ENCODE results near the gene HBZ.
A peak's percentile ranks its signal among the peaks of the same experiment; 100 is the strongest.
"Not testable (repeated sequence)": the region's sequence is repeated elsewhere in the genome, so short reads cannot be mapped to it uniquely, and the experiment has no call there.

The HBZ gene

DNA sequence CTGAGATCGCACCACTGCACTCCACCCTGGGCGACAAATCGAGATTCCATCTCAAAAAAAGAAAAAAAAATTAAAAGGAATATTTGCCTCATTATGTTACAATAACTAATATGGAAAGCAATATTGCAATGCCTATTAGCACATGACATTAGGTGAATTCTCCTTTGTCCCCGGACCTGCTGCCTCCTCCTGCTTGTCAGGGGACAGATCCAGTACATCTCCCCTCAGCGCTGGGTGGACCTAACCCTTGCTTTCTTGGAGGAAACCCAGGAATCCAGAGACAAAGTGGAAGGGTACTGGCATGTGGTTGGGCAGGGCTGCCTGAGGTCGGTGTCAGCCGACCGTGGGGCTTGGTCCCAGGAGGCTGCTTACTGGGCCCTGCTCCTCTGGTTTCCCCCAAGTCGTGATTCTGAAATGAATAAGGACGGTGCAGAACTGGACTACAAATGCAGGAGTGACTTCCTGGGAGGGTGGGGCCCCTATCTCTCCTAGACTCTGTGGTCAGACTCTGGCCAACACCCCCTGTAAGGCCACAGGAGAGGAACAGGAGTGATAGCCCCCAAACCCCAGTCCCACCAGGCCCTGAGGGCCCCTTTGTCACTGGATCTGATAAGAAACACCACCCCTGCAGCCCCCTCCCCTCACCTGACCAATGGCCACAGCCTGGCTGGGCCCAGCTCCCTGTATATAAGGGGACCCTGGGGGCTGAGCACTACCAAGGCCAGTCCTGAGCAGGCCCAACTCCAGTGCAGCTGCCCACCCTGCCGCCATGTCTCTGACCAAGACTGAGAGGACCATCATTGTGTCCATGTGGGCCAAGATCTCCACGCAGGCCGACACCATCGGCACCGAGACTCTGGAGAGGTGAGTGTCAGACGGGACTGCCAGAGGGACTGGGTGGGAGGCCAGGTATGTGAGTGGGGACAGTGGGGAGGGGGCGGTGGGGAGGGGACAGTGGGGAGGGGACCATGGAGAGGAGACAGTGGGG, at the start of gene HBZ:
Gene HBZ (plus strand): TSS at position 504 of the 988 bp plus-strand sequence. CDS start 266 bp downstream, at position 770.
- no peak for DNase-seq (ENCODE audit: low read depth, low spot score)

DNA sequence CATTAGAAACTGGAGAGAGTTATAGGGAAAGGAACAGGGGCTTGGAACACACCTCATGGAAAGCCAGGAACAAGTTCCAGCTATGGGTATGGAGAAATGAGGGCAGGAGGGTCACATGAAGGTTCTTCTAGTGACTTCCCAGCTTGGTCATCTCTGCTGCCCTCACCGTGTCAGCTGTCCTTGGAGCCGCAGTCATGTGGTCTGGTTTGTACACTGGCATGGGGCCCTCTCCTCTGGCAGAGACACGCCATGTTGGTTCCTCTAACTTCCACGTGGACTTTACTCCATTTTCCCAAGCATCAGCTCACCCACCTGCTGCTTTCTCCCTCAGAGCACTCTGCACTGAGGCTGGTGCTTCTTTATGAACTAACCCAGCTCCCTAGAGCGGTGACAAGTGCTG, 48.1 kb upstream of the HBZ start:
- no peak for DNase-seq (ENCODE audit: low read depth, low spot score)

DNA sequence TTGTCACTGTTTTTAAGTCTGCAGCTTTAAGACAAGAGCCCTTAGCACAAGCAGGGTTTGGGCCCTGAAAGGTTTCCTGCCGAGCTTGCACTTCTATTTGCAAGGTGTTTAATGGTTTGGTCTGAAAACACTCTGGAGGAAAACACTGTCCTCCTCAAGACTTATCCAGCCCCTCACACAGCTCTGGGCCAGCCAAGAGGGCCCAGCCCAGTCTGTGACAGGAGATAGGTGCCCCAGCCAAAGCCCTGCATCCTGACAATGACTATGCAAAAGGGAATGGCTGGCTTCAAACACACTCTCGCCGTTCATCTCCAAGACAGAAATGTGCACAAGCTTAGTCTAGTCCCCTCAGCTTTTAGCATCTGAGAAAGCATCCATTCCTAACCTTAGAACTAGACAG, 47.5 kb upstream of the HBZ start:
- no peak for DNase-seq (ENCODE audit: low read depth, low spot score)

DNA sequence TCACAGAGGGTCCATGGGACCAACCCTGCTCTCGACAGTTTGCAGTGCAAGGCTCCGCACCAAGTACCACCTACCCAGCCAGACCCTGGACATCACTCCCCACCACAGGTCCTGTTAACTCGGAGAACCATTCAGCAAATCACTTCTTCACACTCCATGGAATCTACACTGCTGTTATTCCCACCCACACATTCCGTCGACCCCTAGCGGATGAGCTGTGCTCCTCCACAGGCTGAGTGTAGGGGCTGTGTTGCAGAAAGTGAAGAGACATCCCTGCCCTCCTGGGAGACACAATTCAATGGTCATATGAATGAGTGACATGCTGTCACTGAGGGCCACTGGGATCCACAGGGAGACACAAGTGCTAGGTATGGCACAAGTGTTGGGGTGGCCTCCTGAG, 46.9 kb upstream of the HBZ start:
- DNase-seq (ENCODE audit: low read depth, low spot score), result no peak

DNA sequence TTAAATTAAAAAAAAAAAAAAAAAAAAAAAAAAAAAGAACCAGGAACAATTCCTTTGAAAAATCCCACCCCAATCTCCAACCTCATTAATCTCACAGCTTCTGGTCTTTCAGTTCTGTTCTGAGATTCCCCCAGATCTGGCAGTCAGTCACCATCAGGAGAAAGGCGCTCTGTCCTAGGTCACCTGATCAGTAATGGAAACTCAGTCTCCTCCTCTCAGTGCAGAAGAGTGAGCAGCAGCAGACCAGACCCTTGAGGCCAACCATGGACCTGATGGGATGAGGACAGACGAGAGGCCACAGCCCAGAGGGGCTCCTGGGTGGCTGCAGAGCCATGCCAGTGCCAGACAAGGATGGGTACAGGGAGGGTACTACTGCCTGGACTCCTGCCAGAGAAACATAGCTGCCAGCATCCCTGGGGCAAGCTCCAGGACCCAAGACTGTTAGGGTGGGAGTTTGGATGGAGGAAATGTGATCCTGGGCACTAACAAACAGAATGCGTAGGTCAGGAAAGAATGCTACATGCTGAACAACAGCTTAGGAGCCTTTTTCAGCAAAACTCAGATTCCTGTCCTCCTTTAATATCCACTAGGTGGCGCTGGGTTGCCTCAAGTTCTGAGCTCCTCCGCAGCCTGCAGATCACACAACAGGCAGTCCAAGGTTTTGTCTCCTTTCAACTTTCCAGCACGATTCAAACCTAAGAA, 45.7 kb upstream of the HBZ start:
- DNase-seq (ENCODE audit: low read depth, low spot score), result no peak

DNA sequence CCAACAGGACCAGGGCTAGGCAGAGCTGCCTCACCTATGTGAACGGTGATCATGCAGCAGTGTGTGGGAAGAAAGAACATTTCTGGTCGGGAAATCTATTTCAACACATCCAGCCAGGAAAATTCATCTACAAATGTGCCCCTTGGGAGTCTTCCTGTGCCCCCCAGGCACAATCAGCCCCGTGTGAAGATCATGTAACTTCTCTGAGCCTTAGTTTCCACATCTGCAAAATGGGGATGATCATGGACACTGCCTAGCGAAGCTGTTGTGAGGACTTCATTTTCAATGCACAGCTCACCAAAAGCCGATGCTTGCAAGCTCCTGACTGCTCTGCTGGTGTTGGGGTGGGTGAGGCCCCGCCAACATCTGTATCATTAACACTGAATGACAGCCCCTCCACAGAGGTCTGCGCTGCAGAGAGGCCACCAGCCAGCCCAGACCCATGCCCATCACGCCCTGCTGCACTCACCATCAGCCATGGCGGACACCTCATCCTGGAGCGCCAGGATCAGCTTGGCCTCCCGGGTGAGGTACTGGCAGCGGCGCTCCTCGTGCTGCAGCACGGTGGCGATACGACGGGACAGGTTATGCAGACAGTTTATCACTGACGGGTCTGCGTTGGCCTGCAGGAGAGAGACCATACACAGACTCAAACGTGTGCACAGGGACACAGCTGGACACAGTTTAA, 40.1 kb upstream of the HBZ start:
- no peak for DNase-seq (ENCODE audit: low read depth, low spot score)

DNA sequence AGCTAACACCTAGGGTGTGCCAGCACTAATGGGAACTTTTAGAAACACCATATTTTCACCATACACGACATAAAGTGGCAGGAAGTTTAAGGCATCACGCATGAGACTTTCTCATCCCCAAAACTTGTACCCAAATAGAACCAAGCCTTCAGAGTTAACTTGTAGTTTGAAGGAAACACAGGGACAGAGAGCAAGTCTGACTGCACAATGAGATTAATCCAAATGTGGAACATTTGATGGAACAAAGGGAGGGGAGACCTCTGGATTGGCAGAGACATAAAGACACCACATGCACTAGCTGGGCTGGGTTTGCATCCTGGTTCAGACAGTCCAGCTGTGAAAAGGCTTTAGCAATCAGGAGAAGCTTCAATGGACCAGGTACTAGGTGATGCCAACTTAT, 38.1 kb upstream of the HBZ start:
- no peak for DNase-seq (ENCODE audit: low read depth, low spot score)

DNA sequence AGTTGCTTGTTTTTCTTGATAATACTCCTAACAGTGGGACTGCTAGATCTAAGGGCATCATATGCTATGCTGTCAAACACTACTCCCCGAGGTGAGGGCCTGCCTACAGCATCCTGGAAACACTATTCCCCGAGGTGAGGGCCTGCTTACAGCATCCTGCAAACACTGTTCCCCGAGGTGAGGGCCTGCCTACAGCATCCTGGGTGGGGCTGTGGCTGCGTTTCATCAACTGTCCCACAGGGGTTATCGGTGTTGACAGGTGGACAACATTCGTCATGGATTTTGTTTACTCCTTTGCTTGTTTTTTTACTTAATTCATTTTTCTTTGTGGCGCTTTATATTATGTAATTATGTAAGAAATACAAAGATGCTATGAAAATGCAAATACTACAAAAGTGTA, 36.4 kb upstream of the HBZ start:
- no peak for DNase-seq (ENCODE audit: low read depth, low spot score)

DNA sequence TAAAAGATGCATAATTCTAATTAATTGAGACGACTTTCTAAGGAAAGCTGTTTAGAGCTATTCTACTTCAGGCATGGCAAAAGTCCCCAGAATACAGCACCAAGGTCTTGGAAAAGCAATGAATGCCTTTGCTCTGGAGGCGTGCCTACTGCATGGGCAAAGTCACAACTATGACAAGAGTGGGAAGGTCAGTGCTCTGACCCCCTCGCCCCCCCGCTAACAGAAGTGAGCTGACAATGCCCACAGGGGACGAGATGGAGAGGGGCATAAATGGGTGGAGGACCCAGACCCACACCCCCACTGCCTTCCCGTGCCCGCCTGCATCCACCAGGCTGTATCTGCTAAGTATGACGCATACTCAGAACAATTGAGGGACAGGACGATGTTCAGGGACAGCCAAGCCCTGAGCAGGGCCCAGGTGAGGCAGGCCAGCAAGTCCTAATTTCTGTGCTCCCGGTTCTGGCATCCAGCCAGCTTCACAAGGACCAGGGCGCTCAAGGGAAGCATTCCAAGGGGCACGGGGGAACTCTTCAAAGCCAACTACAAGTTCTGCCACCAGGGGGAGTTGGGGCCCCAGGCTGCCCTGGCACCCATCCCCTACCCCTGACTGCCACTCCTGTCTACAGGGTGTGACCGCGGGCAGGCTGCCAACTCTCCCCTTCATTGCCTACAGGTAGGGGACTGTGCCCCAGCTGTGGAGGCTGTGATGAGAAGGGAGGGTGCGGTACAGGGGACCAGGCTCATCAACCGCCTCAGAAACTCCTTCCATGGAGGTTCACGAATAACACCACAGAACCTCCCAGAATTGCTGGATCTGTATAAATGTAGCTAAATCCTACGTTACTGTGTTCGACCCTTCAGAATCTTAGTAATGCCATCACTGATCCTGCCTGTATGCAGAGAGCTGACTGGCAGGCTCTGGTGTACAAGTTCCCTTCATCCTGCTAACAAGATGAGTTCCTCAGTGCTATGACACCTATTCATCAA, 34.8 kb upstream of the HBZ start:
- DNase-seq (ENCODE audit: low read depth, low spot score), result peak; percentile 50

DNA sequence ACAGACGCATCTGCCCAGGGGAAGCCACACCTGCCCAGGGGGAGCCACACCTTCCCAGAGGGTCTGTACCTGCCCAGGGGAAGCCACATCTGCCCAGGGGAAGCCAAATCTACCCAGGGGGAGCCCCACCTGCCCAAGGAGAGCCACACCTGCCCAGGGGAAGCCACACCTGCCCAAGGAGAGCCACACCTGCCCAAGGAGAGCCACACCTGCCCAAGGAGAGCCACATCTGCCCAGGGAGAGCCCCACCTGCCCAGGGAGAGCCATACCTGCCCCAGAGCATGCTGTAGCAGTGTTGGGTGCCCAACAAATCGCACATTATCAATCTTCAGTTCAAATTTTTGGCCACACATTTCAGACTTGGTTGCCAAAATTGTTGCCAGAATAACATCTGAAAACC, 33.6 kb upstream of the HBZ start:
- DNase-seq (ENCODE audit: low read depth, low spot score), result no peak

DNA sequence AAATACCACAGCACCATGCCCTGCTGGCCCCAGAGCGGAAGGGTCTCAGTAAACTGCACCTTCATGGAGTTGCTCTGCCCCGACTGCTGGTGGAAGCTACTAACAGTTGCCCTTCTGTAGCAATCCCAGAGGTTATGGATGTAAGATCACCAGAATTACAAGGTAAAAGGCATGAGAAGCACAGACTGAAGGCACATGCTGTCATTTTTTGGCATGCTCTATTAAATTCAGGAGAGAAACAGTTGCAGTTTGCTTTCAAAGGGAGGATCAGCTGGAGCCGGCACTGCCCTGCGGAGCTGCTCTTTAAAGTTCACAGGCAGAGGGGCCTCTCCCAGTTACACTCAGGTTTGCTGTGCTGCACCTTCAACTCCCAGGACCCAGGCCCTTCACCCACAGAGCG, 33.1 kb upstream of the HBZ start:
- no peak for DNase-seq (ENCODE audit: low read depth, low spot score)

DNA sequence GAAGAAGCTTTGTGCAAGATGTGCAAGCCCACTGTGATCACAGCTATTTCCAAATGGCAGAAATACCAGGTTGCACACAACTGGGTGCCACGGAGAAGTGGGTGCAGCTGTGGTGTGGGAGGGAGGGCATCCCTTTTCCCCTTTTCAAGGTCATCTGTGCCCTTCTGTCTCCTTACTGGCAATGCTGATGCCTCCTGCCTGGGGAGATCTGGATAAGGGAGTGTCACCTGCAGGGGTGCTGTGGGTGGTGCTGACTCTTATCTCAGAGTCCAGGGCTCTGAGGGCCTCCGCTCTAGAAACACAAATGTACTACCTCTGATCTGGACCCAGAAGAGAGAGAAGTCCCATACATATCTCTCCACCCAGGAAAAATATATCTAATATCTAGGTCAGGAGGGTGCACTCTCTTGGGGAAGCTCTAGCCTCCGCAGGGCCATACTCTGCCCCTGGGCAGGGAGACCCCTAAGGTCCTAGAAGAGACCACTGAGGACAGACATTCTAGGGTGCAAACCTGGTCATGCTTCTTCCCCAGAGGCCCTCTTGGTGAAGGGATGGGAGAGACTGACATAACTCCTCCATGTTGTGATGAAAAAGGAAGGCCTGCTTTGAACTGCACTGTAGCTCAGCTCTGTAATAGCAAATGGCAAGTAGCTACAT, 32.5 kb upstream of the HBZ start:
- no peak for DNase-seq (ENCODE audit: low read depth, low spot score)

DNA sequence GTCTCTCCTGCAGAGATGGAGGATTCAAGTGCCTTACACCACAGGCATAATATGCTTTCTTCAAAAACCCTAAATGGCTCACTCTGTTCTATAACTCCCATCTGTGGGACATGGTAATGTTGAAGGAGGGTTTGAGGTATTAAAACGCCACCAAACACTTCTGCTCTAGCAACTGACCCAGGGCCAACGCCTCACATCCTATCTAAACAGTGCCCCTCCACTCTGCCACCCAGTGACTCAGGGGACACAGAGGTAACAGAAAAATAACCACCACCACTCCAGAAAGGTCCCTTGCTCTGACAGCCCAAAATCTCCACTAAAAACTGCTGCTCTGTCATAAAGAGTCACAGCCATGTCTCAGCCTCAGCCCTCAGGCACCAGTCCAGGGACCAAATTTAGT, 31.7 kb upstream of the HBZ start:
- DNase-seq (ENCODE audit: low read depth, low spot score), result no peak

DNA sequence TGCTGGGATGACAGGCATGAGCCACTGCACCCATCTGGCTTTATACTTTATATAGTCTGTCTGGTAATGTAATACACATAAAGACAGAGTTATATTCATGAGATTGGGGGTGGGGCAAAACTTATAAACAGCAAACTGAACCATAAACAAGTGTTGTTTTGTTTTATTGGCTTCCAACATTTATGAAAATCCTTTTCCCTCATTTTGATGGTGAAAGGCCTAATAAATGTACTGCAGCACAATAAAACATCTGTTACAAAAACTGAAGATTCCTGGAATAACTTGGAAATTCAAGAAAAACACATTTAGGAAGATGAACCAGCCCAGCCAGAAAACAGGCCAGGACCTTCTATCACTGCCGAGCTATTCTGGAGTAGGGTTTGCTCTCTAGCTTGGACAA, 30.1 kb upstream of the HBZ start:
- no peak for DNase-seq (ENCODE audit: low read depth, low spot score)

DNA sequence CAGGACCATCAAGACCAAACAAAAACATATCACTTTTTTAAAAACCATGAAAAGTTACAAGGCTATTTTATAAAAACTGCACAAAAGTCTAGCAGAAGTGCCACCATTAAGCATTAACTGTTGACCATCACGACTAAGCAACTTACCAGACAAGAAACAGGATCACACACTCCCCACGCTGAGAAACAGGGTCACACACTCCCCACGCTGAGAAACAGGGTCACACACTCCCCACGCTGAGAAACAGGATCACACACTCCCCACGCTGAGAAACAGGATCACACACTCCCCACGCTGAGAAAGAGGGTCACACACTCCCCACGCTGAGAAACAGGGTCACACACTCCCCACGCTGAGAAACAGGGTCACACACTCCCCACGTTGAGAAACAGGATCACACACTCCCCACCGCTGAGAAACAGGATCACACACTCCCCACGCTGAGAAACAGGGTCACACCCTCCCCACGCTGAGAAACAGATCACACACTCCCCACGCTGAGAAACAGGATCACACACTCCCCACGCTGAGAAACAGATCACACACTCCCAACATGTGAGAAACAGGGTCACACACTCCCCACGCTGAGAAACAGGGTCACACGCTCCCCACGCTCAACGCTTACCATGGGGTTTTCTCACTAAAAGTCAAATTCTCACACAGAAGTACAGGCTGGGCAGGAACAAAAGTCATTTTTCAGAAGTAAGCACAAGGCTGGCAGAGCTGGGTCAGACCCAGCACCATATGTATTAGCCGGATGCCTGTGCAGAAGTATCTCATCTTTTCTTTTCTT, 28.7 kb upstream of the HBZ start:
- DNase-seq (ENCODE audit: low read depth, low spot score), result not testable (repeated sequence)

DNA sequence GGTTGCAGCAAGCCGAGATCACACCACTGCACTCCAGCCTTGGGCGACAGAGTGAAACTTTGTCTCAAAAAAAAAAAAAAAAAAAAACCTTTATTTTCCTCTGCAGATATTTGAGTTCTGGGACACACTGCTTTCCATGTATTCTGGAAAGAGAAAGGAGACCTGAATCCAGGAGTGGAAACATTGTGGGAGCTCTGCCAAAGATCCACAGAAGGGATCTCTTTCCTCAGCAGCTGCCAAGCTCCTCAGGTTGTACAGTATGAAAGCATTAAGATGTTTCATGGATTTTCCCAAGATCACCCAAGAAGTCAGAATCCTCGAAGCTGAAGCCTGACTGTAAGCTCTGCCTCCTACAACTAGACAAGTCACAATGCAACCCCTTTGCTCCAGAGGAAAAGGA, 27.4 kb upstream of the HBZ start:
- no peak for DNase-seq (ENCODE audit: low read depth, low spot score)

DNA sequence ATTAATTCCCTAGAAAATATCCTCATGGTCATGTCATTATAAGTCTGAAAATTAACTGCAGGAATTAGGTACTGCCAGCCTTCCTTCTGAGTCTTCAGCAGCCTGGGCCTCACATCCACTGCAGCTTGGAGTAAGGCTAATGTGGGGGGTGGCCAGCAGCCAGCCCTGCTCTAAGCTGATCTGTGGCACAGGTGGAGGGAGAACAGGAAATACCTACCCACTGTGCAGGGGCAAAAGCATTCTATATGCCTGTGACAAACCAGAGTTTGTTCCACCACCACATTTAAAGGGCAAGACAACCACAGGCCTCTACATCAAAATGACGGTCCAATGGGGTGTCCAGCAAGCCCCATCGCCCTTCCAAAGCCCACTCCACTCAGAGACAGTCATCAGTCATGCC, 23.4 kb upstream of the HBZ start:
- DNase-seq (ENCODE audit: low read depth, low spot score), result no peak

DNA sequence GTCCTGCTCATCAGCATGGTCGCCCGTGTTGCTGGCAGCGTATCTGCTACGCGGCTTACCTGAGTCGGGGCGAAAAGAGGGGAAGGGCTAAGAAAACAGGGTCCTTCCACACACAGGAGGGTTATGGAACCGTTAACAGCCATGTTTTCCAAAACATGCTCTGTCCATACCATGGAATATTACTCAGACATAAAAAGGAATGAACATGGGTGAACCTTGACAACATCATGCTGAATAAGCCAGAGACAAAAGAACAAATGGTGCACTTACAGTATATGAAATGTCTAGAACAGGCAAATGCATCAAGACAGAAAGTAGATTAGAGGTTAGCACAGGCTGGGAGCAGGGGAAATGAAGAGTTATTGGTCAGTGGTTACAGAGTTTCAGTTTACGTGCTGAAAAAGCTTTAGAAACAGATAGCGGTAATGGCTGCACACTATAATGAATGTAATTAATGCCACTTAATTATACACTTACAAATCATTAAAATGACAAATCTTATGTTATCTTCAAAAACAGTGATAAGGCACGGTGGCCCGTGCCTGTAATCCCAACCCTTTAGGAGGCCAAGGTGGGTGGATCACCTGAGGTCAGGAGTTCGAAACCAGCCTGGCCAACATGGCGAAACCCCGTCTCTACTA, 21.8 kb upstream of the HBZ start:
- DNase-seq (ENCODE audit: low read depth, low spot score), result no peak

DNA sequence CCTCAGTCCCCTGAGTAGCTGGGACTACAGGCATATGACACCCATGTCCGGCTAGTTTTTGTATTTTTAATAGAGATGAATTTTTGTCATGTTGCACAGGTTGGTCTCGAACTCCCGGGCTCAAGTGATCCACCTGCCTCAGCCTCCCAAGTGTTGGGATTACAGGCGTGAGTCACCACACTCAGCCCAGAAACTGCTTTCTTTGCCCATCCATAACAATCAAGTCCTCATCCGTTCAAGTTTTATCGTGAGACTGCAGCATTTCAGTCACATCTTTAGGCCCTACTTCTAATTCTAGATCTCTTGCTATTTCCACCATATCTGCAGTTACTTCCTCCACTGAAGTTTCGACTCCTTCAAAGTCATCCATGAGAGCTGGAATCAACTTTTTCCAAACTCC, 20.3 kb upstream of the HBZ start:
- no peak for DNase-seq (ENCODE audit: low read depth, low spot score)
